K562 (cell line): ENCODE data around the gene STK11. TPM values are rescaled to one million over a fixed set of nuclear protein-coding genes. Genes with fewer than 3 reads are reported as not detected.

ENCODE experiments used
- ATAC-seq: fragments of 200-7000 bp; cut with Tn5 transposase; 3 replicates; pipeline ENCODE4 v1.9.1; 2020; ENCODE audit warnings: moderate library complexity
- BruUV-seq: library from RNA; stranded (reverse); fragments of 400-500 nt; replicated peaks from 2 replicates; lab custom pipeline; 2021; lab: Mats Ljungman, UMichigan
- CTCF ChIA-PET: fragments of 300-600 bp; formaldehyde crosslinking; extraction: SDS; loops from one replicate; lab custom pipeline; 2021; ENCODE audit warnings: low intra/inter-chr PET ratio; lab: Yijun Ruan, JAX
- POLR2A ChIA-PET: fragments of 300-600, 350-650 bp; sonication (Branson Sonifier 250); formaldehyde crosslinking; extraction: SDS; loops from one replicate; lab custom pipeline; 2021; ENCODE audit warnings: antibody characterized with exemption, inconsistent platforms; lab: Yijun Ruan, JAX
- DNase-seq, 4 experiments: peaks; one replicate each; pipeline versions ENCODE4 v3.0.0 to v3.0.0-alpha.2; 2011 to 2018; ENCODE audit warnings: low spot score in 3 of 4, mixed read lengths in 3 of 4; ENCODE audit errors: extremely low read depth in 1 of 4
- FAIRE-seq: peaks from 2 replicates; lab custom pipeline; 2011; peaks lifted over from hg19 to GRCh38; lab: Jason Lieb, UNC
- H2AFZ ChIP-seq: 2 replicates; pipeline ENCODE4 v1.6.0; 2011; ENCODE audit warnings: low read depth, low read length, control low read depth, inconsistent platforms
- H3K27ac ChIP-seq: fragments of 200-600 bp; 3 replicates; pipeline ENCODE4 v1.8.0; 2011; ENCODE audit warnings: low read depth, mild to moderate bottlenecking, control low read depth, inconsistent platforms, low read length, moderate library complexity, mixed read lengths; ENCODE audit errors: extremely low read depth
- H3K27me3 ChIP-seq, 2 experiments: fragments of 300-600 bp in 1 of 2; 2 replicates in 1 of 2; 3 replicates in 1 of 2; pipeline versions ENCODE4 v1.6.0 to v1.8.0; 2011; ENCODE audit warnings: inconsistent platforms in 2 of 2, low read length in 2 of 2, mild to moderate bottlenecking in 1 of 2, mixed read lengths in 1 of 2, moderate library complexity in 1 of 2; ENCODE audit not compliant: control insufficient read depth in 2 of 2, insufficient read depth in 2 of 2
- H3K36me3 ChIP-seq: fragments of 300-600 bp; 3 replicates; pipeline ENCODE4 v1.8.0; 2011; ENCODE audit warnings: mild to moderate bottlenecking, low read length, inconsistent platforms; ENCODE audit not compliant: control insufficient read depth, insufficient read depth
- H3K4me1 ChIP-seq, 2 experiments: fragments of 200-600 bp in 1 of 2; replicated peaks in 1 of 2; 2 replicates in 1 of 2; 3 replicates in 1 of 2; pipeline versions ENCODE4 v1.5.1 to v1.8.0; 2011; ENCODE audit warnings: inconsistent platforms in 2 of 2, low read length in 2 of 2, mild to moderate bottlenecking in 1 of 2, mixed read lengths in 1 of 2, moderate library complexity in 1 of 2; ENCODE audit not compliant: control insufficient read depth in 2 of 2, insufficient read depth in 2 of 2
- H3K4me2 ChIP-seq: 2 replicates; pipeline ENCODE4 v1.6.1; 2011; ENCODE audit warnings: low read length, control low read depth, inconsistent platforms, mixed read lengths; ENCODE audit not compliant: insufficient read depth
- H3K4me3 ChIP-seq: fragments of 200-600 bp; sonication (generic), shearing (Covaris generic); 2 replicates; pipeline ENCODE4 v1.5.1; 2016; ENCODE audit warnings: control low read depth, inconsistent platforms
- H3K79me2 ChIP-seq: fragments of 200-600 bp; 3 replicates; pipeline ENCODE4 v1.8.0; 2011; ENCODE audit warnings: low read length, inconsistent platforms; ENCODE audit not compliant: control insufficient read depth, insufficient read depth
- H3K9ac ChIP-seq, 2 experiments: 2 replicates each; pipeline versions ENCODE4 v1.6.0 to v1.6.1; 2011; ENCODE audit warnings: low read depth in 2 of 2, low read length in 2 of 2, control low read depth in 1 of 2, inconsistent platforms in 1 of 2, mild to moderate bottlenecking in 1 of 2, mixed read lengths in 1 of 2; ENCODE audit not compliant: insufficient read depth in 1 of 2
- H3K9me1 ChIP-seq: one replicate; pipeline ENCODE4 v1.6.0; 2011; ENCODE audit warnings: inconsistent platforms, mild to moderate bottlenecking, low read length, moderate library complexity; ENCODE audit not compliant: control insufficient read depth, insufficient read depth
- H3K9me3 ChIP-seq: replicated peaks from 2 replicates; pipeline ENCODE4 v1.5.1; 2011; ENCODE audit warnings: low read depth, low read length, inconsistent platforms; ENCODE audit not compliant: control insufficient read depth, insufficient read depth
- H4K20me1 ChIP-seq: replicated peaks from 2 replicates; pipeline ENCODE4 v1.6.1; 2011; ENCODE audit warnings: low read length, inconsistent platforms, mixed read lengths; ENCODE audit not compliant: control insufficient read depth, insufficient read depth
- ARID4B ChIP-seq: sonication (generic); formaldehyde crosslinking; IDR thresholded peaks from 2 replicates; pipeline ENCODE4 v1.8.0; 2022; ENCODE audit warnings: mild to moderate bottlenecking, missing genetic modification reagents
- DNMT1 ChIP-seq: fragments of 450-650 bp; IDR thresholded peaks from 2 replicates; pipeline ENCODE4 v1.6.1; 2016; ENCODE audit warnings: antibody characterized with exemption, mild to moderate bottlenecking
- E2F4 ChIP-seq: sonication (generic); formaldehyde crosslinking; IDR thresholded peaks from 2 replicates; pipeline ENCODE4 v1.8.0; 2022; ENCODE audit warnings: mild to moderate bottlenecking, low read depth, missing genetic modification reagents
- HIVEP1 ChIP-seq: fragments of 250-450 bp; sonication (Bioruptor Pico); IDR thresholded peaks from 2 replicates; pipeline ENCODE4 v1.4.0; 2020; ENCODE audit warnings: mild to moderate bottlenecking
- NR2C1 ChIP-seq, 2 experiments: fragments of 450-650 bp; IDR thresholded peaks; 2 replicates each; pipeline ENCODE4 v1.6.1; 2017; ENCODE audit warnings: mild to moderate bottlenecking in 2 of 2, antibody characterized with exemption in 1 of 2, inconsistent platforms in 1 of 2, missing compliant biosample characterization in 1 of 2, missing genetic modification characterization in 1 of 2
- NR2C2 ChIP-seq, 2 experiments: fragments of 200-800 bp in 1 of 2; sonication (Bioruptor generic) in 1 of 2; sonication (generic) in 1 of 2; formaldehyde crosslinking in 1 of 2; IDR thresholded peaks; 2 replicates each; pipeline versions ENCODE4 v1.6.1 to v1.8.0; 2016 to 2022; ENCODE audit warnings: mild to moderate bottlenecking in 1 of 2, missing compliant biosample characterization in 1 of 2, missing genetic modification characterization in 1 of 2, missing genetic modification reagents in 1 of 2
- PURB ChIP-seq: sonication (generic); formaldehyde crosslinking; IDR thresholded peaks from 2 replicates; pipeline ENCODE4 v1.9.0; 2021; ENCODE audit warnings: low read depth, mild to moderate bottlenecking, missing genetic modification reagents
- RBBP5 ChIP-seq: fragments of 200-600 bp; sonication (generic); IDR thresholded peaks from 2 replicates; pipeline ENCODE4 v1.6.1; 2012; ENCODE audit warnings: borderline replicate concordance, mild to moderate bottlenecking, low read length, control low read depth, inconsistent platforms; ENCODE audit not compliant: insufficient read depth, poor library complexity, severe bottlenecking
- RERE ChIP-seq: sonication (generic); formaldehyde crosslinking; IDR thresholded peaks from 2 replicates; pipeline ENCODE4 v1.8.0; 2023; ENCODE audit warnings: missing genetic modification reagents, mild to moderate bottlenecking, borderline replicate concordance
- ZNF23 ChIP-seq: fragments of 250-450 bp; sonication (Bioruptor Pico); IDR thresholded peaks from 2 replicates; pipeline ENCODE4 v1.4.0; 2020; ENCODE audit warnings: mild to moderate bottlenecking
- WGBS: fragments of 100-300 bp; shearing (Covaris generic); methylation state at CpG from one replicate; pipeline ENCODE4 v1.1.6; 2016; ENCODE audit warnings: low coverage, mixed read lengths; ENCODE audit not compliant: insufficient coverage; ENCODE audit errors: missing lambda C conversion rate; 5-methylcytosine and 5-hydroxymethylcytosine counted together
- in situ Hi-C: fragments of 300-500 bp; cut with MboI; formaldehyde crosslinking; loops from 4 replicates; pipeline ENCODE4 v1.15.0; 2018; ENCODE audit warnings: inconsistent platforms, mixed read lengths
- intact Hi-C: fragments of 100-400 bp; cut with micrococcal nuclease; formaldehyde crosslinking; loops from 2 replicates; pipeline ENCODE4 v1.14.2; 2022
- polyA plus RNA-seq, 8 experiments: library from polyadenylated mRNA; depleted of rRNA in 4 of 8; stranded (reverse) in 5 of 8; unstranded in 3 of 8; fragments of >200 nt; fragmentation: Nextera tagmentation in 2 of 8; fragmentation: Illumina TruSeq in 1 of 8; extraction: Ambion mirVana in 2 of 8; extraction: Trizol in 1 of 8; gene quantifications; 2 replicates each; pipeline versions ENCODE4 v1.2.1 to v1.2.3, GENCODE V29; 2011 to 2014; ENCODE audit warnings: inconsistent platforms in 1 of 8, missing spikeins in 1 of 8
- total RNA-seq, 7 experiments: library from RNA; depleted of rRNA in 6 of 7; stranded (reverse); fragments of >200 nt in 6 of 7; fragmentation: Illumina TruSeq in 2 of 7; extraction: Trizol in 2 of 7; gene quantifications; 2 replicates each; pipeline versions ENCODE4 v1.2.1 to v1.2.3, GENCODE V29; 2011 to 2021; ENCODE audit warnings: low replicate concordance in 1 of 7

Gene STK11
- total and polyA plus RNA-seq, 9 of the 15 experiments (the other 6 are each of a cell fraction or from before 2014, with no cell fraction given), result 0.15 to 96.5 (median 31.7) TPM

GRCh38 chr19:1182727-1183126 is 22.9 kb upstream of the STK11 start:
- 87% methylated on average over 6 of the region's 11 CpGs for WGBS
- H3K4me3 ChIP-seq, result no peak overlapping the region
- H3K4me2 ChIP-seq, result no peak overlapping the region
- DNase-seq (no peak), FAIRE-seq (no peak), ATAC-seq (no peak)
- intact Hi-C loops, result no loop called here
- H3K27me3 ChIP-seq, result no peaks in the 10 kb centered on the region
- no peak overlapping the region for H3K9ac ChIP-seq
- H3K9me1 ChIP-seq, result no peaks in the 10 kb centered on the region
- CTCF ChIA-PET, result no interaction called here
- no peak overlapping the region for H2AFZ ChIP-seq
- H3K36me3 ChIP-seq, result no peaks in the 10 kb centered on the region
- H3K79me2 ChIP-seq, result no peaks in the 10 kb centered on the region
- H3K4me1 ChIP-seq, result peaks cover 5 to 23% of the 10 kb centered on the region in 2 experiments; a peak in 3 of 5 replicates
- no peaks in the 10 kb centered on the region for H3K9me3 ChIP-seq
- no TSS peak for BruUV-seq
- no peaks in the 10 kb centered on the region for H4K20me1 ChIP-seq
- POLR2A ChIA-PET, result interaction anchor here (0.7 to 1.3 kb wide), 4 partner anchors 10 to 100 kb away, joined by 3 to 4 read pairs (median 4); partner anchors contain the start of gene CIRBP
- H3K27ac ChIP-seq, result no peak overlapping the region
- in situ Hi-C loops, result no loop called here
- TF ChIP-seq NR2C2 (CRISPR knock-in tag; IDR thresholded peaks at IDR 0.05), result no peak
- no peak for TF ChIP-seq NR2C2 (tag; IDR thresholded peaks at IDR 0.05)
- no peak for TF ChIP-seq PURB (CRISPR knock-in tag)
- no peak for TF ChIP-seq RERE (CRISPR knock-in tag)
- TF ChIP-seq HIVEP1 (CRISPR knock-in tag), result no peak
- no peak for TF ChIP-seq ZNF23 (CRISPR knock-in tag)
- no peak for TF ChIP-seq ARID4B
- no peak for TF ChIP-seq RBBP5
- TF ChIP-seq DNMT1, result no peak
- TF ChIP-seq NR2C1 (IDR thresholded peaks at IDR 0.05), result no peak
- TF ChIP-seq NR2C1 (tag; IDR thresholded peaks at IDR 0.05), result no peak
- TF ChIP-seq E2F4 (CRISPR knock-in tag), result no peak
